Measurements from ENCODE around the gene DUSP22.

The DUSP22 gene

DNA sequence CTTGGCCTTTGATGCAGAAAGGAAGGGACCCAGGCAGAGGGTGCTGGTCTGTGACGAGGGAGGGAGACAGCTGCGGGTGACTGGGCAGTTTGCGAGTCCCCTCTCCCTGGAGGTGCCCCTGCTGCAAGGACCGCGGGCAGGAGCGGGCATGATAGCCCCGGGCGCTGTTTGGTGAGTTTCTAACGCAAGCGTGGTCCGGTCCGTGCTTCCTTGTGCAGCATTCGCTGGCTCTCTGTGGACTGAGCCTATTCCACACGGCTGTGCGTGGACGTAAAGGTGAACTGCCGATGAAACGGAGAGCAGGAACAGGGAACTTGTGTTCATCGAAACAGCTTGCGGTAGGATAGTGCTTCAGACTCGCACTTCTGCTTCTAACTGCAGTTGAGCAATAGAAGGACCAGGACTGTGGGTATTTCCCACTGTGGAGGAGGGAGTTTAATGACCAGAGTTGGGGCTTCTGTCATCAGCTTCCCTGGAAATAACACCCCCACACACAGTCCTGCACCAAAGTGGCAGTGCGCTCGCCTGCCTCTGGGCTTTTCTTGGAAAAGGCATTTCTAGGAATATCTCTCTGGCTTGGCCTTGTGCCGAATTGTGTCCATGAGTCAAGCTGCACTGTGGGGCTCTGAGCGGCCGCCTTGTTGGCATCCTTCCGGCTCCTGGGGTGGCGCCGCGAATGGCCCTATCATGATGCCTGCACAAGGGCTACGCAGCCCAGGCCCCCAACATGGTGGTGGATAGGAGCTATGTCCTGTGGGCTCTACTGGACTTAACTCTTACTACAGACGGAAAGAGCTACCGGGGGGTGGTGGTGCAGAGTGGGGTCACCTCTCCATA lies 48.9 kb downstream of the DUSP22 start:
- H3K27me3 ChIP-seq (ENCODE audit: control insufficient read depth, insufficient read depth, low read length, poor library complexity, severe bottlenecking): no peaks in the 10 kb centered on the region
- H3K9me3 ChIP-seq (ENCODE audit: control insufficient read depth, low read length): no peaks in the 10 kb centered on the region
- H3K4me3 ChIP-seq (ENCODE audit: insufficient read depth, low read depth, low read length): no peak overlapping the region
- H3K27ac ChIP-seq (ENCODE audit: insufficient read depth, low read depth, low read length, poor library complexity, severe bottlenecking): no peak overlapping the region
- H3K36me3 ChIP-seq (ENCODE audit: control insufficient read depth, insufficient read depth, low read length): no peaks in the 10 kb centered on the region
- WGBS, 2 experiments: 94% methylated on average over 33 of the region's 33 CpGs
- no peaks in the 10 kb centered on the region for H3K4me1 ChIP-seq (ENCODE audit: control insufficient read depth, insufficient read depth, low read length)

GRCh38 chr6:341914-342831 lies 49.9 kb downstream of the DUSP22 start:
- H3K4me1 ChIP-seq (ENCODE audit: control insufficient read depth, insufficient read depth, low read length): no peaks in the 10 kb centered on the region
- no peaks in the 10 kb centered on the region for H3K27me3 ChIP-seq (ENCODE audit: control insufficient read depth, insufficient read depth, low read length, poor library complexity, severe bottlenecking)
- H3K36me3 ChIP-seq (ENCODE audit: control insufficient read depth, insufficient read depth, low read length): no peaks in the 10 kb centered on the region
- no peaks in the 10 kb centered on the region for H3K9me3 ChIP-seq (ENCODE audit: control insufficient read depth, low read length)
- H3K4me3 ChIP-seq (ENCODE audit: insufficient read depth, low read depth, low read length): no peak overlapping the region
- H3K27ac ChIP-seq (ENCODE audit: insufficient read depth, low read depth, low read length, poor library complexity, severe bottlenecking): no peak overlapping the region
- 80% methylated on average over 16 of the region's 16 CpGs for WGBS, 2 experiments

DNA sequence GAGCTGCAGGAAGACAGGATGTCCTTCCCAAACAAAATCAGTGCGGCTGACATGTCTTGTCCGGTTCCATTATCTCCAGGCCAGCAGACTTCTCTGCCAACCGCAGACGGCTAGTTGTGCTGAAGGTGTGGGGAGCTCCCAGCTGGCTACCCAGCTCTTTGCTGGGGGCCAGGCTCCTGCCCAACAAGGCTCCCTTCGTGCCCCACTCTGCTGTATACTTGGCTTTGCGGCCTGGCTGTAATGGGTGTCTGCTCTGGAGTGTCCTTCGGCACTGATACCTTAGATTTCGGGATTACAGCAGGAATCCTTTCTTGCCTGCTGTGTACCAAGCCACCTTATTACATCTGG lies 50.5 kb downstream of the DUSP22 start:
- no peak overlapping the region for H3K27ac ChIP-seq (ENCODE audit: insufficient read depth, low read depth, low read length, poor library complexity, severe bottlenecking)
- H3K36me3 ChIP-seq (ENCODE audit: control insufficient read depth, insufficient read depth, low read length): no peaks in the 10 kb centered on the region
- no peaks in the 10 kb centered on the region for H3K4me1 ChIP-seq (ENCODE audit: control insufficient read depth, insufficient read depth, low read length)
- no peaks in the 10 kb centered on the region for H3K9me3 ChIP-seq (ENCODE audit: control insufficient read depth, low read length)
- WGBS, 2 experiments: 83 to 85% methylated on average over 8 of the region's 8 CpGs
- no peaks in the 10 kb centered on the region for H3K27me3 ChIP-seq (ENCODE audit: control insufficient read depth, insufficient read depth, low read length, poor library complexity, severe bottlenecking)
- no peak overlapping the region for H3K4me3 ChIP-seq (ENCODE audit: insufficient read depth, low read depth, low read length)

DNA sequence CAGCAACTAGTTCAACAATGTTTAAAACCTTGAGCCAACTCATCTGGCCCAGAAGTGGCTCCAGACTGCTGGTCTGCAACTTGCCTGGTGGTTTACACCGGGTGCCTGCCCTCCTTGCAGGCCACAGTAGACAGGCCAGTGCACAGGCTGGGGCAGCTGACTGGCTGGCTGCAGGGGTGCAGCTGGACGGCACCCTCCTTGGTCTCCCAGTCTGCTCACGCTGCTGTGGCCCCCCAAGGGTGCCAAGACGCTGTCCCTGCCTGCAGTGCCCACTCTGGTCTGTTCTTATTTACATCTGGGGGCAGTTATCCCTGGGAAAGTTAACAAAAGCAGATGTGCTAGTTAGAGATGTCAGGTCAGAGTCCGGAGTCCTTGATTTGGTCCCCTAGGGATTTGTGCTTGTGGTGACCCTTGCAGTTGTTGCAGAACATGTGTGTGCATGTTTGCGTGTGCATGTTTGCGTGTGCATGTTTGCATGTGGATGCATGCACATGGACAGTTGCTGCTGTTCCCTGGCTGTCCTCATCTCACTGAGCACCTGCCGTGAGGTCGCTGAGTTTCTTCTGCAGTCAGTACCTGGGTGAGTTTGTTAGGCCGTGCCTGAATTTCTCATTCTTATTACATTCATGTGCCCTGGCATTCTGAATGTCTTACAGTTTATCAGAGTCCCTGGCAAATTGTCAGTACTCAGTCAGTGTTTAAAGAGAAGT lies 51.1 kb downstream of the DUSP22 start:
- no peaks in the 10 kb centered on the region for H3K36me3 ChIP-seq (ENCODE audit: control insufficient read depth, insufficient read depth, low read length)
- WGBS, 2 experiments: 82 to 84% methylated on average over 10 of the region's 10 CpGs
- no peaks in the 10 kb centered on the region for H3K27me3 ChIP-seq (ENCODE audit: control insufficient read depth, insufficient read depth, low read length, poor library complexity, severe bottlenecking)
- no peaks in the 10 kb centered on the region for H3K9me3 ChIP-seq (ENCODE audit: control insufficient read depth, low read length)
- H3K4me3 ChIP-seq (ENCODE audit: insufficient read depth, low read depth, low read length): no peak overlapping the region
- H3K27ac ChIP-seq (ENCODE audit: insufficient read depth, low read depth, low read length, poor library complexity, severe bottlenecking): no peak overlapping the region
- no peaks in the 10 kb centered on the region for H3K4me1 ChIP-seq (ENCODE audit: control insufficient read depth, insufficient read depth, low read length)

DNA sequence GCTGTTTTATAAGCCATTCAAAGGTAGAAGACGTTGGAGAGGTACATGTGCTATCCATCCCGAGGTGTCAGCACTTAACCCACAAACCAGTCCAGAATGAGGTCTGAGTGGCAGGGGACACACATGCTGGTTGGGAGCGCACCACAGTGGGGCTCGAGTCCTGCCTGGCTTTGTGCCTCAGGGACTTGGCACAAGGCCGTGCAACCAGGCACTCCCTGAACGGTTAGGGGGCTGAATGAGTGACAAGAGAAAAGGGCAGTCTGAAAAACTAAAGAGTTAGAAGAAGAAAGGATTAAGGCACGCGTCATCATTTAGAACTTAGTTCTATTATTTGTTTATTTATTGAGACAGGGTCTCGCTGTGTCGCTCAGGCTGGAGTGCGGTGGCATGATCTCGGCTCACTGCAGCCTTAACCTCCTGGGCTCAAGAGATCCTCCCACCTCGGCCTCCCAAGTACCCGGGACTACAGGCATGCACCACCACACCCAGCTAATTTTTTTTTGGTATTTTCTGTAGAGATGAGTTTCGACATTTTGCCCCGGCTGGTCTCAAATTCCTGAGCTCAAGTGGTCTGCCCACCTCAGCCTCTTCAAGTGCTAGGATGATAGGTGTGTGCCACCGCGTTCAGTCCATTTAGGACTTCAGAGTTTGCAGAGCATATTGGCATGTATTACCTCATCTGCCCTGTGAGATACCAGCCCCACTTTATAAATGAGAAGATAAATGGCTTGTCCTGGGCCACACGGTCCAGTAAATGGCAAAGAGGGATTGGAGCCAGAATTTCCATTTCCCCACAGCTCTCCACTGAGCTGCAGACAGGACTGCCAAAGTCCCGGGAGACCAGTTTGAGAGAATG lies 51.9 kb downstream of the DUSP22 start:
- Histone ChIP-seq H3K27ac (ENCODE audit: insufficient read depth, low read depth, low read length, poor library complexity, severe bottlenecking) (no peak overlapping the region), H3K4me1 (ENCODE audit: control insufficient read depth, insufficient read depth, low read length) (no peaks in the 10 kb centered on the region)
- WGBS, 2 experiments: 91 to 92% methylated on average over 20 of the region's 20 CpGs

DNA sequence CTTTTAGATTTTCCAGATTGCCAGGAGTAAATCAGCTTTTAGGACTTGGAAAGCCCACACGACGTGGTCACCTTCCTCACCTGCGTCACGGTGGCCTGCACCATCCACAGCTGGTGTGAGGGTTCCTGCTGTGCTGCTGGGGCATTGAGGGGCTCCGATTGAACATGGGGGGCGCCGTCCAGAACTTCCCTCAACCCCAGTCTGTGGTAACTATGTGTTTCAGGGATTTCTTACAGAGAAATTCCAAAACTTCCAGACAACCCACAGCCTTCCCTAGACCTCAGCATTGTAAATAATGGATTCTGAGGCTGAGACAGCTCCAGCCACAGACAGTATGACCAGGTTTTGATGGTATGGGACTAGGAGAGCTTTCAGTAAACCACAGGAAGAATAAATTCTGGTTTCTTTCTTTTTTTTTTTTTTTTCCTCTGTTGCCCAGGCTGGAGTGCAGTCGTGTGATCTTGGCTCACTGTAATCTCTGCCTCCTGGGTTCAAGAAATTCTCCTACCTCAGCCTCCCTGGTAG lies 52.6 kb downstream of the DUSP22 start:
- no peaks in the 10 kb centered on the region for H3K36me3 ChIP-seq (ENCODE audit: control insufficient read depth, insufficient read depth, low read length)
- H3K9me3 ChIP-seq (ENCODE audit: control insufficient read depth, low read length): no peaks in the 10 kb centered on the region
- H3K4me1 ChIP-seq (ENCODE audit: control insufficient read depth, insufficient read depth, low read length): no peaks in the 10 kb centered on the region
- no peaks in the 10 kb centered on the region for H3K27me3 ChIP-seq (ENCODE audit: control insufficient read depth, insufficient read depth, low read length, poor library complexity, severe bottlenecking)
- WGBS, 2 experiments: 86% methylated on average over 8 of the region's 8 CpGs
- no peak overlapping the region for H3K27ac ChIP-seq (ENCODE audit: insufficient read depth, low read depth, low read length, poor library complexity, severe bottlenecking)
- H3K4me3 ChIP-seq (ENCODE audit: insufficient read depth, low read depth, low read length): no peak overlapping the region

More for the DNA sequence above, 51.9 kb downstream of the DUSP22 start:
- Histone ChIP-seq H3K36me3 (ENCODE audit: control insufficient read depth, insufficient read depth, low read length) (no peaks in the 10 kb centered on the region), H3K4me3 (ENCODE audit: insufficient read depth, low read depth, low read length) (no peak overlapping the region), H3K9me3 (ENCODE audit: control insufficient read depth, low read length) (no peaks in the 10 kb centered on the region), H3K27me3 (ENCODE audit: control insufficient read depth, insufficient read depth, low read length, poor library complexity, severe bottlenecking) (no peaks in the 10 kb centered on the region)

DNA sequence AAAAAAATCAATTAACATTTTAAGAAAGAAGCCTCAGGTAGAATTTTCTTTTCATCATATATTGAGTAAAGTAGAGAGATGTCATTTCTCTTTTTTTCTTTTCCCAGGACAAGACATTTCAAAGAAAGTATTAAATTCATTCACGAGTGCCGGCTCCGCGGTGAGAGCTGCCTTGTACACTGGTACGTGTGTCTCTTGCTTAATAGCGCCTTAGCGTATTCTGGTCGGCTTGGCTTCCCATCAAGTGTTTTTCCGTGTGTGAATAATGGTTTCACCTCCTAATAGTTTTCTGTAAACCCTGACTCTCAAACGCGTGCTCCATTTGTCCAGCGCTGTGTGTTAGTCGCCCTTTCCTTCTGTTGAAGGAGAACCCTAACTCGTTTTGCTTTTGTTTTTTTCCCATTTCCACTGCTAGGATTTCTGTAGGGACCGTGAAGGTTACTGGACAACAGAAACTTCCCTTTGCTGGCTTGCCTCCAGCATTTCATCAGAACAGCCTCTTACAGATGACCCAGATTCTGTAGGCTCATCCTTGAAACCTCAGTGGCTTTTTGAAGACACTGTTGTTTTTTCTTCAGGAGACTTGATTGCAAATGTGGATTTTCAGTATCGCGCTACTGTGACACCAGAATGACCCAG lies 53.6 kb downstream of the DUSP22 start:
- Histone ChIP-seq H3K27ac (ENCODE audit: insufficient read depth, low read depth, low read length, poor library complexity, severe bottlenecking) (no peak overlapping the region), H3K4me3 (ENCODE audit: insufficient read depth, low read depth, low read length) (no peak overlapping the region), H3K36me3 (ENCODE audit: control insufficient read depth, insufficient read depth, low read length) (no peaks in the 10 kb centered on the region), H3K4me1 (ENCODE audit: control insufficient read depth, insufficient read depth, low read length) (no peaks in the 10 kb centered on the region), H3K9me3 (ENCODE audit: control insufficient read depth, low read length) (no peaks in the 10 kb centered on the region), H3K27me3 (ENCODE audit: control insufficient read depth, insufficient read depth, low read length, poor library complexity, severe bottlenecking) (no peaks in the 10 kb centered on the region)
- 90% methylated on average over 17 of the region's 17 CpGs for WGBS, 2 experiments

DNA sequence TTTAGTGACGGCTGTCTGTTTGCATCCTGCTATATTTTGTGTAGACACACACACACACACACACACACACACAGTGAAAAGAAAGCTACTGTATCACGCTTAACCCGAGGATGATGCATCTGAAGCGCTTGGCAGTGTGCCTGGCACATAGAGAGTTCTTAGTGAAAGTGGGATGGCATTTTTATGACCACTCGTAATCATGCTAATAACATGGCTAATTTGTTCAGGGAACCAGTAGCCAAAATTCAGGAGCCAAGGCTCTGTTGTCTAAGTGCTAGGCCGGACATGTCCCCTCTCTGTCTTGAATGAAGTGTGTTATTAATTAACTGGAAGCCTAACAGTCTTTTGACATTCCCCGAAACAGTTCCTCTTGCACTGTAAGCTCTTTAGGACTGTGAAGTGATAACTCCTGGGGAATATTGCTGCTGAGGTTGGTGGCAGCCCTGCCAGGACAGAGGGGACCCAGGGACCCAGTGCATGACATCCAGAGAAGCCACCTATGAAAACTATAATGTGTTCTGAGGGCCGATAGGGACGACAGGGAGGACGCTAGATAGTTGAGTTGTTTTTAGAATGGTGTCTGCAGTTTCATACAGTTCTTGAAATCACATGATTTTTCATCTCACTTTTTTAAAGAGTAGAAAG lies 54.2 kb downstream of the DUSP22 start:
- WGBS, 2 experiments: 91 to 93% methylated on average over 10 of the region's 10 CpGs

DNA sequence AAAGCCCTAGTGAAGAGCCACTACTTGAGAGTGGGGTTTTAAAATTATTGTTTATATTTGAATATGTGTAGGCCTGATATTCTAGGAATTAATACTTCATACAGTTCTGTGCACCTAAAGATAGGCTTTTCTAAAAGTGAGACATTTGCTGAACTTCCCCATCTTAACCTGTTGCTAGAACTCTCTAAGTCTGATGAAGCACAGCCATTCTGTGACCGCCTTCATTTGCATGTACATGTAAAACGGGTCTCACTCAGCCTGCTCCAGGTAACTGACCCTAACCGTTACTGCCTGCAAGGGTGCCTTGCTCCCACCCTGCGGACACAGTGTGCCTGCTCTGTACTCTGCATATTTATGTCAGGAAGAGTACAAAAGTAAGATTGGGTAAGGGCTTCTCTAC lies 54.9 kb downstream of the DUSP22 start:
- H3K4me1 ChIP-seq (ENCODE audit: control insufficient read depth, insufficient read depth, low read length): no peaks in the 10 kb centered on the region
- no peak overlapping the region for H3K4me3 ChIP-seq (ENCODE audit: insufficient read depth, low read depth, low read length)
- H3K36me3 ChIP-seq (ENCODE audit: control insufficient read depth, insufficient read depth, low read length): no peaks in the 10 kb centered on the region
- WGBS, 2 experiments: 88 to 92% methylated on average over 4 of the region's 4 CpGs
- no peak overlapping the region for H3K27ac ChIP-seq (ENCODE audit: insufficient read depth, low read depth, low read length, poor library complexity, severe bottlenecking)
- H3K27me3 ChIP-seq (ENCODE audit: control insufficient read depth, insufficient read depth, low read length, poor library complexity, severe bottlenecking): no peaks in the 10 kb centered on the region
- H3K9me3 ChIP-seq (ENCODE audit: control insufficient read depth, low read length): no peaks in the 10 kb centered on the region

More for the DNA sequence above, 54.2 kb downstream of the DUSP22 start:
- Histone ChIP-seq H3K4me1 (ENCODE audit: control insufficient read depth, insufficient read depth, low read length) (no peaks in the 10 kb centered on the region), H3K27ac (ENCODE audit: insufficient read depth, low read depth, low read length, poor library complexity, severe bottlenecking) (no peak overlapping the region), H3K9me3 (ENCODE audit: control insufficient read depth, low read length) (no peaks in the 10 kb centered on the region), H3K36me3 (ENCODE audit: control insufficient read depth, insufficient read depth, low read length) (no peaks in the 10 kb centered on the region), H3K27me3 (ENCODE audit: control insufficient read depth, insufficient read depth, low read length, poor library complexity, severe bottlenecking) (no peaks in the 10 kb centered on the region), H3K4me3 (ENCODE audit: insufficient read depth, low read depth, low read length) (no peak overlapping the region)

All from ectodermal cell (in vitro differentiated cells).